Epithelial cell of prostate (primary cell): ENCODE results near the gene SNTA1.
"Not testable (repeated sequence)": the region's sequence is repeated elsewhere in the genome, so short reads cannot be mapped to it uniquely, and the experiment has no call there.

Source experiments
- DNase-seq: peaks from one replicate; pipeline ENCODE4 v3.0.0-alpha.2; 2011; ENCODE audit warnings: low read depth, low spot score
- H3K27ac ChIP-seq: fragments of 450-650 bp; 2 replicates; pipeline ENCODE4 v1.5.1; 2017; ENCODE audit warnings: mild to moderate bottlenecking

The SNTA1 gene

GRCh38 chr20:33443512-33444239, at the start of gene SNTA1:
TSS of gene SNTA1 (minus strand) at chr20:33443763. CDS start at chr20:33443620, 143 bp downstream.
- H3K27ac ChIP-seq = no peak within 1 kb of the TSS
- DNase-seq = no peak

- DNase-seq = no peak
- no peak overlapping the region for H3K27ac ChIP-seq
These were observed 47.5 kb upstream of the SNTA1 start for GRCh38 chr20:33490934-33491656.

DNA sequence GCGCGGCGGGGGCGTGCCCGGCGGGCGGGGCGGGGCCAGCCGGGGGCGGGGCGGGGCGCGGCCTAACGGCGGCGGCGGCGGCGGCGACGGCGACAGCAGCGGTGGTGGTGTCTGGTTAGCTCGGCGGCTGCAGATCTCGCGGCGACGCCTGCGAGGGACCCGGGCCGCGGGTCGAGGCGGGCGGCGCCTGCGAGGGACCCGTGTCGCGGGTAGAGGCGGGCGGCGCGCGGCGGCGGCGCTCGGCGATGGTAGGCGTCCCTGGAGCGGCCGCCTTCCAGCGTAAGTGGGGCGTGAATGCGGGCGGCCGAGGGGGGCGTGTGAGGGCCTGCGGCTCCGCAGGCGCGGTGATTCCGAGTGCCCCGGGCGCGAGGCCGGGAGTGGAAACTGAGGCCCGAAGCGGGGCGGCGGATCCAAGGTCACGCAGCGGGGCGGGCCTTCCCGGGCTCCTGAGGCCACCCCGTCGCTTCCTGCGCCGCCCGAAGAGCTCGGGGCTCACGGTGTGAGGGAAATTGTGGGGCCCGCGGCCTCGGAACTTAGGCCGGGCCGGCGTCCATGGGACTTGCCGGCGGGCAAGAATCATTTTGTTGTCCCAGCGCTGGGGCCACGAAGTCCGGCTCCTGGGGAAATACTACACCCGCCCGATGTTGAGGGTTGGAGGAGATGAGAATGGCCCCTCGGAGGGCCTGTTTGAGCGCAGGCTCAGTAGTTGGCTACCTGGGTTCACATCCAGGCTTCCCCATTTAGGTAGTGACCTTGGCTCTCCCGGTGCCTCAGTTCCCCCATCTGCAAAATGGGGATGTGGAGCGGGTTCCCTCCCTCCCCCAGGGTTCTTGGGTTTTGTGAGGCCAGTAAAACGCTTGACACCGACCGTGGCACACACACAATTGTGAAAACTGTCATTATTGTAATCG, 46.7 kb upstream of the SNTA1 start, which contains the start of gene CBFA2T2:
Gene CBFA2T2, plus strand, starts transcription at position 74 of the 911 bp plus-strand sequence. Its CDS starts 172 bp downstream, at position 246.
- no peak for DNase-seq
- peak within 1 kb of the TSS; percentile 82 for H3K27ac ChIP-seq

DNA sequence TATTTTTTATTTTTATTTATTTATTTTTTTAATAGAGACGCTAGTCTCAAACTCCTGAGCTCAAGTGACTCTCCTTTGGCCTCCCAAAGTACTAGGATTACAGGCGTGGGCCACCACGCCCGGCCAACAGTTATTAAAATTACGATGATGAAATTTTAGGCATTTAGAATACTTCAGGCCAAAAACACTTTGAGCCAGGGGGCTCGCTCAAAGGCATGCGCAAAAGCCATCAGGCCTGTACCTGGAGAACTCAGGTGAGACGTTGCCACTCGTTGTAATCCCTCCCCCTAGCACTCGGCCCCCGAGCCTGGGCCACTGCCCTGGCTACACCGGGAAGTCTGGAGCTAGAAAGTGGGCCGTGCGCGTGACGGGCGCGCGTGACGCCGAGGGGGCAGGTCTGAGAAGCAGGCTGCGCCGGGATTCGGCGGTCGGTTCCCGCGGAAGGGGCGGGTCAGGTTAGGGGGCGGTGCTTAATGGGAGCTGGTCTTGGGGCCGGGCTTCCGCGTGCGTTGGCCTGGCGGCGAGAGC, 46.0 kb upstream of the SNTA1 start:
- DNase-seq = peak; percentile 76
- H3K27ac ChIP-seq = peak overlapping the region; percentile 82

DNA sequence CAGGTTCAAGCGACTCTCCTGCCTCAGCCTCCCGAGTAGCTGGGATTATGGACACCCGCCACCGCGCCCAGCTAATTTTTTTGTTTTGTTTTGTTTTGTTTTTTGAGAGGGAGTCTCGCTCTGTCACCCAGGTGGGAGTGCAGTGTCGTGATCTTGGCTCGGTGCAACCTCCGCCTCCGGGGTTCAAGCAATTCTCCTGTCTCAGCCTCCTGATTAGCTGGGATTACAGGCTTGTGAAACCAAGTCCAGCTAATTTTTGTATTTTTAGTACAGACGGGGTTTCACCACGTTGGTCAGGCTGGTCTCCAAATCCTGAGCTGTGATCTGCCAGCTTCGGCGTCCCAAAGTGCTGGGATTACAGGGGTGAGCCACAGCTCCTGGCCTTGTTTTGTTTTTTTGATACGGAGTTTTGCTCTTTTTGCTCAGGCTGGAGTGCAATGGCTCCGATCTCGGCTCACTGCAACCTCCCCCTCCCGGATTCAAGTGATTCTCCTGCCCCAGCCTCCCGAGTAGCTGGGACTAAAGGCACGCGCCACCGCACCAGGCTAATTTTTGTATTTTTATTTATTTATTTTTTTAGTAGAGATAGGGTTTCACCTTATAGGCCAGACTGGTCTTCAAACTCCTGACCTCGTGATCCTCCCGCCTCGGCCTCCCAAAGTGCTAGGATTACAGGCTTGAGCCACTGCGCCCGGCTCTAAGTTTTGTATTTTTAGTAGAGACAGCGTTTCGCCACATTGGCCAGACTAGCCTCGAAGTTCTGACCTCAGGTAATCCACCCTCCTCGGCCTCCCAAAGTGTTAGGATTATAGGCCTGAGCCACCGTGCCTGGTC, 45.3 kb upstream of the SNTA1 start:
- DNase-seq = not testable (repeated sequence)
- H3K27ac ChIP-seq = peak overlapping the region; percentile 82

DNA sequence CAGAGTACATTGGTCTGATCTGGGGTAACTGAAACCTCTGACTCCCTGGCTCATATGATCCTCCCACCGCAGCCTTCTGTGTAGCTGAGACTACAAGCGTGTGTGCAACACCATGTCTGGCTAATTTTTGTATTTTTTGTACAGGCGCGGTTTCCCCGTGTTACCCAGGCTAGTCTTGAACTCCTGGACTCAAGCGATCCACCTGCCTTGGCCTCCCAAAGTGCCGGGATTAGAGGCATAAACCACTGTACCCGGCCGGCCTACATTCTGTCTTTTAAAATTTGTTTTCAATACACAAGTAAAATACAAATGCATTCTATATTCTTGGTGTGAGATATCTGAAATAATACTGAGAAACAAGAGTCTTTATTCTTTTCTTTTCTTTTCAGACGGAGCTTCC, 44.6 kb upstream of the SNTA1 start:
- DNase-seq = no peak
- H3K27ac ChIP-seq = no peak overlapping the region

DNA sequence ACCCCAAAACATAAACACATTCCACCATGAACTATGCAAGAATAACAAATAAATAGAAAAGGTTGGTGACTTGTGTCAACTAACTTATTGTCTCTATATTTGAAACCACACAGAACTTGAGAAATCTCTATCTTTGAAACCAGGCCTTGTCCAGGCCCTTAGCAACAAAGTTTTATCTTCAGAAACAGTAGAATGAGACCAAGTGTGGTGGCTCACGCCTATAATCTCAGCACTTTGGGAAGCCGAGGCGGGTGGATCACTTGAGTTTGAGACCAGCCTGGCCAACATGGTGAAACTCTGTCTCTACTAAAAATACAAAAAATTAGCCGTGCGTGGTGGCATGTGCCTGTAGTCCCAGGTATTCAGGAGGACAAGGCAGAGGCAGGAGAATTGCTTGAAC, 39.6 kb upstream of the SNTA1 start:
- not testable (repeated sequence) for DNase-seq, H3K27ac ChIP-seq

DNA sequence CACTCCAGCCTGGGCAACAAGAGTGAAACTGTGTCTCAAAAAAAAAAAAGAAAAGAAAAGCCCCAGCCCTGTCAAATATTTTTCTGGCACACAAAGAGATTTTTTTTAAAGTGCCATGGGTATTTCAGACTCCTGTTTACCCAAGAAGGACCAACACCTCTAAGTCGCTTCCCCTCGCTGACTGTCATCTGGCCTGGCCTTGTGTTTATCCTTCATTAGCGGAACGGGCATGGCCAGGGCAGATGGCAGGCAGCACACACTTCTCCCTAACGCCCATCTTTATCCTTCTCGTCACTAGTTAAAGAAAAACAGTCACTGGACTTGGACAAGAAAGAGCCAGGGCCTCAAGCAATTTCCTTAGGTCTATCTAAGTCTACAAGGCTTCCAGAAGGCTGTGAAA, 39.0 kb upstream of the SNTA1 start:
- no peak for DNase-seq
- H3K27ac ChIP-seq = no peak overlapping the region

- H3K27ac ChIP-seq = no peak overlapping the region
- DNase-seq = no peak
These were observed 37.9 kb upstream of the SNTA1 start for GRCh38 chr20:33481431-33481941.

DNA sequence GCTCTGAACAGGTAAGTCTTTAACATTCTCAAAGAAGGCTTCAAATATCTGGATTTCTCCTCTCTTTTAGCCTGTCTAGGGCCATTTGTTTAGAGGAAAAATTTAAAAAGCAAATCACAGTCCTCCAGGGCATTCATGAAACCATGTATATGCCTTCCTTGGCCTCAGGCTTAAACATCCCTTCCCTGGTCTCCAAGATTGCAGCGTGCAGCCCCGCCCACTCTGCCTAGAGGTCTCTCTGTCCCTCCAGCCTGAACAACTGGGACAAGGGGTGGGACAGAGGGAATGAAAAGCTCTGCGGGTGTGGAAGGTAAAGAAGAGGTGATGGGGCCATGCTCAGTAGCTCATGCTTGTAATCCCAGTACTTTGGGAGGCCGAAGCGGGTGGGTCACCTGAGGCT, 36.5 kb upstream of the SNTA1 start:
- no peak for DNase-seq
- H3K27ac ChIP-seq = no peak overlapping the region

GRCh38 chr20:33477386-33478234, 34.0 kb upstream of the SNTA1 start:
- DNase-seq = no peak

GRCh38 chr20:33475381-33476152, 32.0 kb upstream of the SNTA1 start:
- H3K27ac ChIP-seq = no peak overlapping the region
- no peak for DNase-seq

More at GRCh38 chr20:33477386-33478234, 34.0 kb upstream of the SNTA1 start:
- no peak overlapping the region for H3K27ac ChIP-seq

GRCh38 chr20:33474963-33475362, 31.4 kb upstream of the SNTA1 start:
- DNase-seq = no peak
- no peak overlapping the region for H3K27ac ChIP-seq

- no peak overlapping the region for H3K27ac ChIP-seq
- DNase-seq = no peak
These were observed 30.7 kb upstream of the SNTA1 start for GRCh38 chr20:33474097-33474873.

- DNase-seq = no peak
- no peak overlapping the region for H3K27ac ChIP-seq
These were observed 29.4 kb upstream of the SNTA1 start for GRCh38 chr20:33472868-33473435.

DNA sequence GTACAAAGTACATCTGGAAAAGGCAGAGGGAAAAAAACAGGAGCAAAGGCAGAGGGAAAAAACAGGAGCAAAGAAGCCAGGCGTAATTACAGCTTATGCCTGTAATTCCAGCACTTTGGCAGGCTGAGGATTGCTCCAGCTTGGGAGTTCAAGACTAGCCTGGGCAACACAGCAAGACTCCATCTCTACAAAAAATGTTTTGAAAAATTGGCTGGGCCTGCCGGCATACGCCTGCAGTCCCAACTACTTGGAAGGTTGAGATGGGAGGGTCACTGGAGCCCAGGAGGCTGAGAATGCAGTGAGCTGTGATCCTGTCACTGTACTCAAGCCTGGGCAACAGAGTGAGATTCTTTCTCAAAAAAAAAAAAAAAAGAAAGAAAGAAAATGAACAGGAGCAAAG, 27.3 kb upstream of the SNTA1 start:
- no peak for DNase-seq
- H3K27ac ChIP-seq = no peak overlapping the region

GRCh38 chr20:33470457-33470856, 26.9 kb upstream of the SNTA1 start:
- no peak overlapping the region for H3K27ac ChIP-seq
- no peak for DNase-seq
